GM23338 (cell line): ENCODE results near the gene ITPRIPL2. TPM values are rescaled to one million over a fixed set of nuclear protein-coding genes. Genes with fewer than 3 reads are reported as not detected.

Source experiments
- ATAC-seq: fragments of 200-7000 bp; cut with Tn5 transposase; 3 replicates; pipeline ENCODE4 v1.9.1; 2020
- DNase-seq: peaks from one replicate; pipeline ENCODE4 v3.0.0-alpha.2; 2015; ENCODE audit warnings: low spot score
- H2AFZ ChIP-seq: fragments of 200-600 bp; sonication (generic); 2 replicates; pipeline ENCODE4 v1.8.0; 2016; ENCODE audit warnings: antibody characterized with exemption, mild to moderate bottlenecking, moderate library complexity
- H3F3A ChIP-seq: fragments of 200-600 bp; sonication (generic); replicated peaks from 2 replicates; pipeline ENCODE4 v1.8.0; 2017; ENCODE audit warnings: antibody characterized with exemption, mixed run types, low read depth
- H3K27ac ChIP-seq: fragments of 200-600 bp; sonication (generic); 2 replicates; pipeline ENCODE4 v1.6.1; 2016; ENCODE audit warnings: low read depth
- H3K27me3 ChIP-seq: fragments of 200-600 bp; sonication (generic); 2 replicates; pipeline ENCODE4 v1.8.0; 2016; ENCODE audit warnings: mild to moderate bottlenecking, mixed run types, moderate library complexity; ENCODE audit not compliant: insufficient read depth
- H3K36me3 ChIP-seq: fragments of 200-600 bp; sonication (generic); 2 replicates; pipeline ENCODE4 v1.8.0; 2016; ENCODE audit warnings: mild to moderate bottlenecking; ENCODE audit not compliant: insufficient read depth
- H3K4me1 ChIP-seq: fragments of 200-600 bp; sonication (generic); 2 replicates; pipeline ENCODE4 v1.8.0; 2016; ENCODE audit warnings: mild to moderate bottlenecking, moderate library complexity; ENCODE audit not compliant: insufficient read depth
- H3K4me2 ChIP-seq: fragments of 200-600 bp; sonication (generic); 2 replicates; pipeline ENCODE4 v1.7.1; 2017; ENCODE audit warnings: mixed run types
- H3K4me3 ChIP-seq: fragments of 200-600 bp; sonication (generic); 2 replicates; pipeline ENCODE4 v1.6.1; 2016; ENCODE audit warnings: mixed run types
- H3K79me2 ChIP-seq: fragments of 200-600 bp; sonication (generic); replicated peaks from 2 replicates; pipeline ENCODE4 v1.8.0; 2017; ENCODE audit warnings: mild to moderate bottlenecking; ENCODE audit not compliant: insufficient read depth
- H3K9me2 ChIP-seq: fragments of 200-600 bp; sonication (generic); 2 replicates; pipeline ENCODE4 v1.8.0; 2017; ENCODE audit not compliant: insufficient read depth
- H4K20me1 ChIP-seq: fragments of 200-600 bp; sonication (generic); replicated peaks from 2 replicates; pipeline ENCODE4 v1.8.0; 2017; ENCODE audit warnings: mild to moderate bottlenecking; ENCODE audit not compliant: insufficient read depth
- H3K27ac Mint-ChIP-seq: 2 replicates; pipeline ENCODE4 v1.8.0; 2020; ENCODE audit warnings: inconsistent platforms, mild to moderate bottlenecking, moderate library complexity, mixed read lengths
- H3K27me3 Mint-ChIP-seq: 3 replicates; pipeline ENCODE4 v1.8.0; 2022; ENCODE audit warnings: low read depth, mild to moderate bottlenecking, moderate library complexity, mixed read lengths, inconsistent platforms; ENCODE audit not compliant: insufficient read depth, poor library complexity
- H3K36me3 Mint-ChIP-seq: 3 replicates; pipeline ENCODE4 v1.8.0; 2021; ENCODE audit warnings: low read depth, mild to moderate bottlenecking, inconsistent platforms, moderate library complexity, mixed read lengths
- H3K4me1 Mint-ChIP-seq: 3 replicates; pipeline ENCODE4 v1.8.0; 2020; ENCODE audit warnings: mild to moderate bottlenecking, inconsistent platforms, mixed read lengths
- H3K4me3 Mint-ChIP-seq: 3 replicates; pipeline ENCODE4 v1.8.0; 2021; ENCODE audit warnings: moderate library complexity, mild to moderate bottlenecking, inconsistent platforms, mixed read lengths
- H3K9me3 Mint-ChIP-seq: 3 replicates; pipeline ENCODE4 v1.8.0; 2020; ENCODE audit warnings: moderate library complexity, mild to moderate bottlenecking, inconsistent platforms, mixed read lengths
- CREB1 ChIP-seq: fragments of 250-450 bp; sonication (Bioruptor Pico); IDR thresholded peaks from 2 replicates; pipeline ENCODE4 v1.5.0; 2020; ENCODE audit warnings: low read depth, mild to moderate bottlenecking, moderate library complexity
- EZH2 ChIP-seq: fragments of 200-600 bp; sonication (generic); IDR thresholded peaks from one replicate; pipeline ENCODE4 v1.8.0; 2017; ENCODE audit warnings: antibody characterized with exemption, mild to moderate bottlenecking, low read depth; ENCODE audit not compliant: unreplicated experiment
- EZH2phosphoT487 ChIP-seq: fragments of 200-600 bp; sonication (generic); IDR thresholded peaks from one replicate; pipeline ENCODE4 v1.8.1; 2018; ENCODE audit warnings: antibody characterized with exemption; ENCODE audit not compliant: unreplicated experiment
- JUNB ChIP-seq: IDR thresholded peaks from one replicate; pipeline ENCODE4 v1.6.1; 2016; ENCODE audit warnings: antibody characterized with exemption; ENCODE audit not compliant: unreplicated experiment
- NANOG ChIP-seq: IDR thresholded peaks from 2 replicates; pipeline ENCODE4 v1.6.1; 2016; ENCODE audit warnings: antibody characterized with exemption, borderline replicate concordance
- POLR2AphosphoS5 ChIP-seq: IDR thresholded peaks from 2 replicates; pipeline ENCODE4 v1.6.1; 2016; ENCODE audit warnings: antibody characterized with exemption, low read depth
- STAT1 ChIP-seq: IDR thresholded peaks from one replicate; pipeline ENCODE4 v1.6.1; 2016; ENCODE audit warnings: antibody characterized with exemption; ENCODE audit not compliant: unreplicated experiment
- ZNF114 ChIP-seq: fragments of 250-450 bp; sonication (Bioruptor Pico); IDR thresholded peaks from 2 replicates; pipeline ENCODE4 v1.5.0; 2020; ENCODE audit warnings: mild to moderate bottlenecking, moderate library complexity
- ZNF331 ChIP-seq: fragments of 250-450 bp; sonication (Bioruptor Pico); IDR thresholded peaks from 2 replicates; pipeline ENCODE4 v1.5.0; 2020; ENCODE audit warnings: low read depth, mild to moderate bottlenecking, moderate library complexity
- polyA plus RNA-seq: library from polyadenylated mRNA; unstranded; fragments of >200 nt; fragmentation: Nextera tagmentation; extraction: Ambion mirVana; gene quantifications from 2 replicates; pipeline ENCODE4 v1.2.1, GENCODE V29; 2016
- total RNA-seq: library from RNA; depleted of rRNA; stranded (reverse); fragments of >200 nt; shearing (Covaris generic); gene quantifications from 2 replicates; pipeline ENCODE4 v1.2.3, GENCODE V29; 2014
- TF ChIP-seq, protein P1 (sequence below): fragments of 250-450 bp; sonication (Bioruptor Pico); IDR thresholded peaks from 2 replicates; pipeline ENCODE4 v1.5.0; 2020; ENCODE audit warnings: mild to moderate bottlenecking, moderate library complexity
- TF ChIP-seq, protein P2 (sequence below): IDR thresholded peaks from 2 replicates; pipeline ENCODE4 v1.6.1; 2016; ENCODE audit warnings: antibody characterized with exemption
- TF ChIP-seq, protein P3 (sequence below): IDR thresholded peaks from one replicate; pipeline ENCODE4 v1.6.1; 2018; ENCODE audit warnings: antibody characterized with exemption; ENCODE audit not compliant: unreplicated experiment
- TF ChIP-seq, protein P4 (sequence below), 2 experiments: fragments of 200-600 bp in 1 of 2; sonication (generic) in 1 of 2; conservative IDR thresholded peaks; 2 replicates each; pipeline versions ENCODE4 v1.5.1 to v1.6.1; 2016 to 2017; ENCODE audit warnings: antibody characterized with exemption in 2 of 2, low read depth in 2 of 2, mild to moderate bottlenecking in 2 of 2, moderate library complexity in 1 of 2

Gene ITPRIPL2
- total and polyA plus RNA-seq, 2 experiments from 2014 or later: 0.94 to 8.3 TPM

DNA sequence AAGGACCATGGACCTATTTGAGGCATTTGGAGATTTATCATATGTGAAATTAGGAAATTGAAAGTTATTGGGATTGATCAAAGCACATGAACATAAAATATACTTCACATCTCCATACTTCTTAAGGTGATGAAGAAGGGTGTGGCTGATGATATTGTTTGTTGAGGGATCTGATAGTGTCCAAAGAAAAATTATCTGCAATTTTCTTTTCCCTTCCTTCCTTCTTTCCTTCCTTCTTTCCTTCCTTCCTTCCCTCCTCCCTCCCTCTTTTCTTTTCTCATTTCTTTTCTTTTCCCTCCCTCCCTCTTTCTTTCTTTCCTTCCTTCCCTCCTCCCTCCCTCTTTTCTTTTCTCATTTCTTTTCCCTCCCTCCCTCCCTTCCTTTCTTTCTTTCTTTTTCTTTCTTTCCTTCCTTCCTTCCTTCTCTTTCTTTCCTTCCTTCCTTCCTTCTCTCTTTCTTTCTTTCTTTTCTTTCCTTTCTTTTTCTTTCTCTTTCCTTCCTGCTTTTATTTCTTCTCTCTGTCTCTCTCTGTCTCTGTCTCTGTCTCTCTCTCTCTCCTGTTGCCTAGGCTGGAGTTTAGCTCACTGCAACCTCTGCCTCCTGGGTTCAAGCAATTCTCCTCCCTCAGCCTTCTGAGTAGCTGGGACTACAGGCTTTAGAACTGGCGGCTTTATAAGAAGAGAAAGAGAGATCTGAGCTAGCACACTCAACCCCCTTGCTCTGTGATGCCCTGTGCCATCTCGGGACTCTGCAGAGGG, 20.9 kb upstream of the ITPRIPL2 start:
- H3K27ac Mint-ChIP-seq: no peak overlapping the region
- Histone ChIP-seq H3K27ac (no peak overlapping the region), H3K9me2 (0 out of 2 replicates have a peak, but pooled peaks cover 3% of the 10 kb centered on the region), H3K4me2 (no peak overlapping the region), H3F3A (no peaks in the 10 kb centered on the region), H3K36me3 (no peaks in the 10 kb centered on the region), H3K4me3 (no peak overlapping the region), H3K27me3 (no peaks in the 10 kb centered on the region), H4K20me1 (no peaks in the 10 kb centered on the region), H3K4me1 (no peaks in the 10 kb centered on the region), H2AFZ (no peak overlapping the region), H3K79me2 (no peaks in the 10 kb centered on the region)
- no peak overlapping the region for H3K4me3 Mint-ChIP-seq
- no peak for DNase-seq
- peaks cover 8% of the 10 kb centered on the region; the same call in 2 of the 3 replicates for H3K9me3 Mint-ChIP-seq
- ATAC-seq: no peak
- TF ChIP-seq, protein P1, sequence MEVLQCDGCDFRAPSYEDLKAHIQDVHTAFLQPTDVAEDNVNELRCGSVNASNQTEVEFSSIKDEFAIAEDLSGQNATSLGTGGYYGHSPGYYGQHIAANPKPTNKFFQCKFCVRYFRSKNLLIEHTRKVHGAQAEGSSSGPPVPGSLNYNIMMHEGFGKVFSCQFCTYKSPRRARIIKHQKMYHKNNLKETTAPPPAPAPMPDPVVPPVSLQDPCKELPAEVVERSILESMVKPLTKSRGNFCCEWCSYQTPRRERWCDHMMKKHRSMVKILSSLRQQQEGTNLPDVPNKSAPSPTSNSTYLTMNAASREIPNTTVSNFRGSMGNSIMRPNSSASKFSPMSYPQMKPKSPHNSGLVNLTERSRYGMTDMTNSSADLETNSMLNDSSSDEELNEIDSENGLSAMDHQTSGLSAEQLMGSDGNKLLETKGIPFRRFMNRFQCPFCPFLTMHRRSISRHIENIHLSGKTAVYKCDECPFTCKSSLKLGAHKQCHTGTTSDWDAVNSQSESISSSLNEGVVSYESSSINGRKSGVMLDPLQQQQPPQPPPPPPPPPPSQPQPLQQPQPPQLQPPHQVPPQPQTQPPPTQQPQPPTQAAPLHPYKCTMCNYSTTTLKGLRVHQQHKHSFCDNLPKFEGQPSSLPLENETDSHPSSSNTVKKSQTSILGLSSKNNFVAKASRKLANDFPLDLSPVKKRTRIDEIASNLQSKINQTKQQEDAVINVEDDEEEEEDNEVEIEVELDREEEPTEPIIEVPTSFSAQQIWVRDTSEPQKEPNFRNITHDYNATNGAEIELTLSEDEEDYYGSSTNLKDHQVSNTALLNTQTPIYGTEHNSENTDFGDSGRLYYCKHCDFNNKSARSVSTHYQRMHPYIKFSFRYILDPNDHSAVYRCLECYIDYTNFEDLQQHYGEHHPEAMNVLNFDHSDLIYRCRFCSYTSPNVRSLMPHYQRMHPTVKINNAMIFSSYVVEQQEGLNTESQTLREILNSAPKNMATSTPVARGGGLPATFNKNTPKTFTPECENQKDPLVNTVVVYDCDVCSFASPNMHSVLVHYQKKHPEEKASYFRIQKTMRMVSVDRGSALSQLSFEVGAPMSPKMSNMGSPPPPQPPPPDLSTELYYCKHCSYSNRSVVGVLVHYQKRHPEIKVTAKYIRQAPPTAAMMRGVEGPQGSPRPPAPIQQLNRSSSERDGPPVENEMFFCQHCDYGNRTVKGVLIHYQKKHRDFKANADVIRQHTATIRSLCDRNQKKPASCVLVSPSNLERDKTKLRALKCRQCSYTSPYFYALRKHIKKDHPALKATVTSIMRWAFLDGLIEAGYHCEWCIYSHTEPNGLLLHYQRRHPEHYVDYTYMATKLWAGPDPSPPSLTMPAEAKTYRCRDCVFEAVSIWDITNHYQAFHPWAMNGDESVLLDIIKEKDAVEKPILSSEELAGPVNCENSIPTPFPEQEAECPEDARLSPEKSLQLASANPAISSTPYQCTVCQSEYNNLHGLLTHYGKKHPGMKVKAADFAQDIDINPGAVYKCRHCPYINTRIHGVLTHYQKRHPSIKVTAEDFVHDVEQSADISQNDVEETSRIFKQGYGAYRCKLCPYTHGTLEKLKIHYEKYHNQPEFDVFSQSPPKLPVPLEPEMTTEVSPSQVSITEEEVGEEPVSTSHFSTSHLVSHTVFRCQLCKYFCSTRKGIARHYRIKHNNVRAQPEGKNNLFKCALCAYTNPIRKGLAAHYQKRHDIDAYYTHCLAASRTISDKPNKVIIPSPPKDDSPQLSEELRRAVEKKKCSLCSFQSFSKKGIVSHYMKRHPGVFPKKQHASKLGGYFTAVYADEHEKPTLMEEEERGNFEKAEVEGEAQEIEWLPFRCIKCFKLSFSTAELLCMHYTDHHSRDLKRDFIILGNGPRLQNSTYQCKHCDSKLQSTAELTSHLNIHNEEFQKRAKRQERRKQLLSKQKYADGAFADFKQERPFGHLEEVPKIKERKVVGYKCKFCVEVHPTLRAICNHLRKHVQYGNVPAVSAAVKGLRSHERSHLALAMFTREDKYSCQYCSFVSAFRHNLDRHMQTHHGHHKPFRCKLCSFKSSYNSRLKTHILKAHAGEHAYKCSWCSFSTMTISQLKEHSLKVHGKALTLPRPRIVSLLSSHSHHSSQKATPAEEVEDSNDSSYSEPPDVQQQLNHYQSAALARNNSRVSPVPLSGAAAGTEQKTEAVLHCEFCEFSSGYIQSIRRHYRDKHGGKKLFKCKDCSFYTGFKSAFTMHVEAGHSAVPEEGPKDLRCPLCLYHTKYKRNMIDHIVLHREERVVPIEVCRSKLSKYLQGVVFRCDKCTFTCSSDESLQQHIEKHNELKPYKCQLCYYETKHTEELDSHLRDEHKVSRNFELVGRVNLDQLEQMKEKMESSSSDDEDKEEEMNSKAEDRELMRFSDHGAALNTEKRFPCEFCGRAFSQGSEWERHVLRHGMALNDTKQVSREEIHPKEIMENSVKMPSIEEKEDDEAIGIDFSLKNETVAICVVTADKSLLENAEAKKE (CRISPR knock-in tag): no peak
- no peak for TF ChIP-seq EZH2
- TF ChIP-seq, protein P2, sequence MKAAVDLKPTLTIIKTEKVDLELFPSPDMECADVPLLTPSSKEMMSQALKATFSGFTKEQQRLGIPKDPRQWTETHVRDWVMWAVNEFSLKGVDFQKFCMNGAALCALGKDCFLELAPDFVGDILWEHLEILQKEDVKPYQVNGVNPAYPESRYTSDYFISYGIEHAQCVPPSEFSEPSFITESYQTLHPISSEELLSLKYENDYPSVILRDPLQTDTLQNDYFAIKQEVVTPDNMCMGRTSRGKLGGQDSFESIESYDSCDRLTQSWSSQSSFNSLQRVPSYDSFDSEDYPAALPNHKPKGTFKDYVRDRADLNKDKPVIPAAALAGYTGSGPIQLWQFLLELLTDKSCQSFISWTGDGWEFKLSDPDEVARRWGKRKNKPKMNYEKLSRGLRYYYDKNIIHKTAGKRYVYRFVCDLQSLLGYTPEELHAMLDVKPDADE: no peak
- TF ChIP-seq, protein P3, sequence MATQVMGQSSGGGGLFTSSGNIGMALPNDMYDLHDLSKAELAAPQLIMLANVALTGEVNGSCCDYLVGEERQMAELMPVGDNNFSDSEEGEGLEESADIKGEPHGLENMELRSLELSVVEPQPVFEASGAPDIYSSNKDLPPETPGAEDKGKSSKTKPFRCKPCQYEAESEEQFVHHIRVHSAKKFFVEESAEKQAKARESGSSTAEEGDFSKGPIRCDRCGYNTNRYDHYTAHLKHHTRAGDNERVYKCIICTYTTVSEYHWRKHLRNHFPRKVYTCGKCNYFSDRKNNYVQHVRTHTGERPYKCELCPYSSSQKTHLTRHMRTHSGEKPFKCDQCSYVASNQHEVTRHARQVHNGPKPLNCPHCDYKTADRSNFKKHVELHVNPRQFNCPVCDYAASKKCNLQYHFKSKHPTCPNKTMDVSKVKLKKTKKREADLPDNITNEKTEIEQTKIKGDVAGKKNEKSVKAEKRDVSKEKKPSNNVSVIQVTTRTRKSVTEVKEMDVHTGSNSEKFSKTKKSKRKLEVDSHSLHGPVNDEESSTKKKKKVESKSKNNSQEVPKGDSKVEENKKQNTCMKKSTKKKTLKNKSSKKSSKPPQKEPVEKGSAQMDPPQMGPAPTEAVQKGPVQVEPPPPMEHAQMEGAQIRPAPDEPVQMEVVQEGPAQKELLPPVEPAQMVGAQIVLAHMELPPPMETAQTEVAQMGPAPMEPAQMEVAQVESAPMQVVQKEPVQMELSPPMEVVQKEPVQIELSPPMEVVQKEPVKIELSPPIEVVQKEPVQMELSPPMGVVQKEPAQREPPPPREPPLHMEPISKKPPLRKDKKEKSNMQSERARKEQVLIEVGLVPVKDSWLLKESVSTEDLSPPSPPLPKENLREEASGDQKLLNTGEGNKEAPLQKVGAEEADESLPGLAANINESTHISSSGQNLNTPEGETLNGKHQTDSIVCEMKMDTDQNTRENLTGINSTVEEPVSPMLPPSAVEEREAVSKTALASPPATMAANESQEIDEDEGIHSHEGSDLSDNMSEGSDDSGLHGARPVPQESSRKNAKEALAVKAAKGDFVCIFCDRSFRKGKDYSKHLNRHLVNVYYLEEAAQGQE: no peak
- TF ChIP-seq JUNB: no peak
- no peak for TF ChIP-seq POLR2AphosphoS5
- no peak for TF ChIP-seq NANOG
- TF ChIP-seq CREB1 (CRISPR knock-in tag): no peak
- TF ChIP-seq, protein P4, sequence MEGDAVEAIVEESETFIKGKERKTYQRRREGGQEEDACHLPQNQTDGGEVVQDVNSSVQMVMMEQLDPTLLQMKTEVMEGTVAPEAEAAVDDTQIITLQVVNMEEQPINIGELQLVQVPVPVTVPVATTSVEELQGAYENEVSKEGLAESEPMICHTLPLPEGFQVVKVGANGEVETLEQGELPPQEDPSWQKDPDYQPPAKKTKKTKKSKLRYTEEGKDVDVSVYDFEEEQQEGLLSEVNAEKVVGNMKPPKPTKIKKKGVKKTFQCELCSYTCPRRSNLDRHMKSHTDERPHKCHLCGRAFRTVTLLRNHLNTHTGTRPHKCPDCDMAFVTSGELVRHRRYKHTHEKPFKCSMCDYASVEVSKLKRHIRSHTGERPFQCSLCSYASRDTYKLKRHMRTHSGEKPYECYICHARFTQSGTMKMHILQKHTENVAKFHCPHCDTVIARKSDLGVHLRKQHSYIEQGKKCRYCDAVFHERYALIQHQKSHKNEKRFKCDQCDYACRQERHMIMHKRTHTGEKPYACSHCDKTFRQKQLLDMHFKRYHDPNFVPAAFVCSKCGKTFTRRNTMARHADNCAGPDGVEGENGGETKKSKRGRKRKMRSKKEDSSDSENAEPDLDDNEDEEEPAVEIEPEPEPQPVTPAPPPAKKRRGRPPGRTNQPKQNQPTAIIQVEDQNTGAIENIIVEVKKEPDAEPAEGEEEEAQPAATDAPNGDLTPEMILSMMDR (conservative IDR thresholded peaks at IDR 0.05; ENCODE audit: low read depth in 2 of 2): no peak
- TF ChIP-seq STAT1: no peak
- TF ChIP-seq EZH2phosphoT487: no peak
- no peak for TF ChIP-seq ZNF114 (CRISPR knock-in tag)
- TF ChIP-seq ZNF331 (CRISPR knock-in tag): no peak
- H3K4me1 Mint-ChIP-seq: no peaks in the 10 kb centered on the region; the same call in 2 of the 3 replicates
- peaks cover under 1% of the 10 kb centered on the region; the same call in 1 of the 3 replicates for H3K36me3 Mint-ChIP-seq
- H3K27me3 Mint-ChIP-seq: peaks cover 6% of the 10 kb centered on the region
